DLD1 (cell line): ENCODE measurements around the gene YEATS2.
"Not testable (repeated sequence)": the region's sequence is repeated elsewhere in the genome, so short reads cannot be mapped to it uniquely, and the experiment has no call there.

ENCODE experiments used
- in situ Hi-C: cut with HindIII; loops from 2 replicates; pipeline ENCODE4 v1.10.0; 2017; ENCODE audit warnings: low sequenced_read_pairs

The YEATS2 gene

GRCh38 chr3:183711516-183711915 lies 13.9 kb downstream of the YEATS2 start:
- in situ Hi-C loops, result no loop called here

GRCh38 chr3:183714622-183715021 lies 17.0 kb downstream of the YEATS2 start:
- in situ Hi-C loops, result no loop called here

- in situ Hi-C loops, result no loop called here
These were observed 20.4 kb downstream of the YEATS2 start for GRCh38 chr3:183718012-183718411.

GRCh38 chr3:183725387-183725786 lies 27.8 kb downstream of the YEATS2 start:
- in situ Hi-C loops, result no loop called here

- in situ Hi-C loops, result no loop called here
These were observed 30.6 kb downstream of the YEATS2 start for GRCh38 chr3:183728204-183728603.

GRCh38 chr3:183730361-183730760 lies 32.8 kb downstream of the YEATS2 start:
- in situ Hi-C loops, result no loop called here

- in situ Hi-C loops, result no loop called here
These were observed 34.0 kb downstream of the YEATS2 start for GRCh38 chr3:183731611-183732010.

GRCh38 chr3:183733553-183733952 lies 36.0 kb downstream of the YEATS2 start:
- in situ Hi-C loops, result no loop called here

- in situ Hi-C loops, result no loop called here
These were observed 37.3 kb downstream of the YEATS2 start for GRCh38 chr3:183734750-183735494.

GRCh38 chr3:183737116-183737515 lies 39.5 kb downstream of the YEATS2 start:
- in situ Hi-C loops, result no loop called here

GRCh38 chr3:183740154-183740553 lies 42.6 kb downstream of the YEATS2 start:
- in situ Hi-C loops, result not testable (repeated sequence)

GRCh38 chr3:183743231-183743630 lies 45.6 kb downstream of the YEATS2 start:
- in situ Hi-C loops, result no loop called here

- in situ Hi-C loops, result no loop called here
These were observed 47.9 kb downstream of the YEATS2 start for GRCh38 chr3:183745300-183746098.

- in situ Hi-C loops, result no loop called here
These were observed 56.5 kb downstream of the YEATS2 start for GRCh38 chr3:183754052-183754451.

- in situ Hi-C loops, result no loop called here
These were observed 64.7 kb downstream of the YEATS2 start for GRCh38 chr3:183762304-183762703.

GRCh38 chr3:183764847-183765731 lies 67.5 kb downstream of the YEATS2 start:
- in situ Hi-C loops, result no loop called here

- in situ Hi-C loops, result no loop called here
These were observed 68.5 kb downstream of the YEATS2 start for GRCh38 chr3:183766107-183766506.

GRCh38 chr3:183766745-183767606 lies 69.4 kb downstream of the YEATS2 start:
- in situ Hi-C loops, result no loop called here

- in situ Hi-C loops, result no loop called here
These were observed 70.5 kb downstream of the YEATS2 start for GRCh38 chr3:183768114-183768513.

GRCh38 chr3:183769453-183769852 lies 71.9 kb downstream of the YEATS2 start:
- in situ Hi-C loops, result no loop called here
